ENCODE data around the gene NBAS.
"Not testable (repeated sequence)": the region's sequence is repeated elsewhere in the genome, so short reads cannot be mapped to it uniquely, and the experiment has no call there.

NBAS gene

DNA sequence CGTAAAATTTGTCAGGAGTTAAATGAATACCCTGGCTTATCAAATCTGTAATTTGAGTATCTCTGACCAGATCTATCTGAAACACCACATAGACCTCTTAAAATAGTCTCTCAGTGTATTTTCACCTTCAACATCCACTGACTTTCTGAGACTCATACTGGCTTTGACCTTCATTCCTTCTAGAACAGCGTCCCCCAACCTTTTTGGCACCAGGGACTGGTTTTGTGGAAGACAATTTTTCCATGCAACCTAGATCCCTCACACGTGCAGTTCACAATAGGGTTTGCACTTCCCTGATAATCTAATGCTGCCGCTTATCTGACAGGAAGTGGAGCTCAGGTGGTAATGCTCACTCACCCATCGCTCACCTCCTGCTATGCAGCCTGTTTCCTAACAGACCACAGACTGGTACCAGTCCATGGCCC lies 3.2 kb downstream of the NBAS start:
- no peak for DNase-seq

DNA sequence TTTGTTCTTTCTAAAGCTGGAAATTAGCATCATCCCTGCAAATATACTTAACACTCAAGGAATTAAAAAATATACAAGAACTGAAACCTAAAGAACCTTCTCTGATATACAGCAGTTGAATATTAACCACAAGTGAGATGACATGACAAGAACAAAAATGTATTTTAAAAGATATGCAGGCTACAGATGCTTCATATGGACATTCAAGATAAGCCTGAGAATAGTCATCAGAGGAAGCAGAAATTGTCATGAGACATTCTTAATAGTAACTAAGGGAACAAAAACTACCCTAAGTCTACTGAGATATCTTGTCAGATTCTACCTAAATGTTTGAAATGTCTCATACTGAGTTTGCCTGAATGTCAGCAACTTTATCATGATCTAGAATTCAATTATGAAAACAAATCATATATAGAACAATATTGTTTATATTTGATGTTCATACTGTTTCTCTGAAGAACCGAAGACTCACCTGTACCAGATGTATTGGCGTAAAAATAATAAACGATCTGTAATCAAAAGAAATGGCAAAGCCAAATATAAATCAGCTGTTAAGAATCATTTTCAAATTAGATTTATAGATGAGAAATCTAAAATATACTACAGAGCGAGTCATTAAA lies 4.7 kb downstream of the NBAS start:
- no peak for DNase-seq

DNA sequence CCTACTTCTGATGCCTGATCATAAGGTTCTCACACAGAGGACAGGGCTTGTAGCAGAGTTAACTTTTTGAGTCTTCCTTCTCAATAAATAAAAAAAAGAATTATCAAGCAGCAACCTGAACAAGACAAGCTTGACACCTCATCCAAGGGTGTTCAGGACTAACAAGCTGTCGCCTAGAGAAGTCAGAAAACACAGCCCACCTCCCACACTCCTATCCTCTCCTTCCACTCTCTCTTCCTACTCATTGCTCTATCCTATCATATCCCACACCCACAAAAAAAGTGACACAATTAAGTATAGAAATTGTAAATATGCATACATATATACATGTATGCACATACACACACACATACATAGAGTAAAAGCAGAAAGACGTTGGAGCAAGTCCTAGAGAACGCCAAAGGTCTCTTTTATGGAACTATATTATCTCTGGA lies 5.4 kb downstream of the NBAS start:
- no peak for DNase-seq

DNA sequence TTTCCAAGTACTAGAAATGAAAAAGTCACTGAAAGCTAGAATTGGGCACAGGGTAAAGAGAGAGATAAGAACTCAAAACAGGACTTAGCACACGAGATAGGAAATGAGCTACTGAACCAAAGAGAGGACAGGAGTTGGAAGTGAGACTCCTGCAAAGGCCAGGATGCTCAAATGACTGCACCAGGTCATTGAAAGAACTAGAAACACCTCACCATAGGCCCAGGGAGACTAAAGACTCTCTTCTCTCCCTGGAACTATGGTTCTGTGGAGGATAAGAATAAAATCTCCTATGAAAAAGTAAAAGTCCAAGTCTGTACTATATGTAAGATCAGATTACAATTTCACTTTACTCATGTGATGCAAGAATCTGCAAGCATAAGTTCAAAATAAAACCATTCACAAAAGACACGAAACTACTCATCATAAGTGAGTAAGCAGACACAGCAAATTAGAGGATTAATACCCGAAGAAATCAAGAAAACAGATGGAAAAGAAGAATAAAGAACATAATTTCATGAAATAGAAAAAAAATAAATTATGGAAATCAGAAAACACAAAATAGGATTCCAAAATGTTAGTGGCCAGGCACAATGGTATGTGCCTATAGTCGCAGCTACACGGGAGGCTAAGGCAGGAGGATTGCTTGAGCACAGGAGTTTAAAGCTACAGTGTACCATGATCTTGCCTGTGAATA lies 6.5 kb downstream of the NBAS start:
- no peak for DNase-seq

DNA sequence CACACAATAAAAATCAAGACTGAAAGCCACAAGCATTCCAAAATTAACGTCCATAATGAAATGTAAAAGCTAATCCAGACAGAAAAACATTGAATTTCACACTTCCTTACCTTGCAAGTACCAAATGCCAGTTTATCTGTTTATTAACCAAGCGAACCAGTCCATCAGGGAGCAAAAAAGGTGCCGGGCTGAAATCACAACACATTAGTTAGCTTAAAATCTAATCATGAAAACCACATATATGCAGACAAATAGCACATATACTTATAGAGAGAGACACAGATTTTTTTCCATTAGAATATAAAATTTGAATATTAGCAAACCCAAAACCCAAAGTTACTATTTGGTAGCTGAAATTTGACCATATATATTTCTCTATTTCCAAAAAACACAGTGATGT lies 7.2 kb downstream of the NBAS start:
- no peak for DNase-seq

DNA sequence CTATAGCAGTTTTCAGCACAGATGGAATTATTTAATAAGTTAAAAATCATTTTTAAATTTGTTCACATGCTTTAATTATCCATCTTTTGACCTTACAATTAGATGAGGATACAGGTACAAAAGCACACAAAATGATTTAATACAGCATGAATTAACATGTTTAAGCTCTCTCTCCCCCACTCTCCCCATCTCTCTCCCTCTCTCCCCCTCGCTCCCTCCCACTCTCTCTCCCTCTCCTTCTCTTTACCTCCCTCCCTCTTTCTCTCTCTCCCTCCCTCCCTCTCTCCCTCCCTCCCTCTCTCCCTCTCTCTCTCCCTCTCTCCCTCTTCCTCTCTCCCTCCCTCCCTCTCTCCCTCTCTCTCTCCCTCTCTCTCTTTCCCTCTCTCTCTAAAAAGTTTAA lies 7.6 kb downstream of the NBAS start:
- no peak for DNase-seq

DNA sequence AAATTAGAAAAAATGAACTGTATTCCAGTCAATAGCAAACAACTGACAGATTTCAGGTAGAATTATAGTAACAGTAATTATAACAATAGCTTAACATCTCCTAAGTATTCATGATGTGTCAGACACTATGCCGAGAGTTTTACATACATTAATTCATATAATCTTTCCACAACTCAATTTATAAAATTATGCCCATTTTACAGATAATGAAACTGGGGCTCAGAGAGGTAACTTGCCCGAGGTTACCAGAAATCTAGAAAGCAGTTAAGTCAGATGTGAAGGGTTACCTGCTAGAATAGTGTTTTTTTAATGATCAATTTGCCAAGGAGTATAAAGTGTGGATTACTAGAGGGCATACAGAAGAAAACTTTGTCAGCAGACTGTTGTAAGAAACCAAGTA lies 12.2 kb downstream of the NBAS start:
- DNase-seq, result no peak

DNA sequence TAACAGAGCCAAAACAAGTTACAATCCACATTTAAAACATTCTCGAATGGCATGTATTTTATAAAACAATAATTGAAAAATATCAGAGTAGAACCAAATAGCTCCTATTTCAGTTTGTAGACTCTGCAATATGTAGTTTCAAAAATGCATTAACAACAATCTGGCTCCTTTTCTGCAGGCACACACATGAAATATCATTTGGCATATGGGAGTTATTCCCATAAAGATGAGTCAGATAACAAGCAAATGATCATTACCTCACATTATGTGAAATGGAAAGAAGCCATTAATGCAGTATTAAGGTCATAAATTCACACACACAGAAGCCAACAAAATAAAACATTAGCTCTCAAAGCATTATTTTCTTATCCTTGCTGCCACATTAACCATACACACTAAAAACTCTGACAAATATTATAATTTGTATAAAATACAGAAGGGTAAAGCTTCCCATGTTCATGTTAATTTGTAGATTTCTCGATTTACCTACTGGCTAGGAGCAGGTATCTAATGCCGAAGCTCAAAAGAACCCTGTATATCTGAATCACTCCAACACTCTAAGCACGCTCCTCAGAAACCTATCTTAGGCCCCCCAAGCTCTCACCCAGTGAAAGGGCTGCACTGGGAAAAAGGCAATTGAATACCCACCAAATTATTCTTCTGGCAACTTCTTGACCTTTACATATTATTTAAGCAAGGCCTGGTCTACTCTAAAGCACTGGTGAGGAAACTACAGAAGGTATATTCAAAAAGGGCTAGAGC lies 13.8 kb downstream of the NBAS start:
- no peak for DNase-seq

DNA sequence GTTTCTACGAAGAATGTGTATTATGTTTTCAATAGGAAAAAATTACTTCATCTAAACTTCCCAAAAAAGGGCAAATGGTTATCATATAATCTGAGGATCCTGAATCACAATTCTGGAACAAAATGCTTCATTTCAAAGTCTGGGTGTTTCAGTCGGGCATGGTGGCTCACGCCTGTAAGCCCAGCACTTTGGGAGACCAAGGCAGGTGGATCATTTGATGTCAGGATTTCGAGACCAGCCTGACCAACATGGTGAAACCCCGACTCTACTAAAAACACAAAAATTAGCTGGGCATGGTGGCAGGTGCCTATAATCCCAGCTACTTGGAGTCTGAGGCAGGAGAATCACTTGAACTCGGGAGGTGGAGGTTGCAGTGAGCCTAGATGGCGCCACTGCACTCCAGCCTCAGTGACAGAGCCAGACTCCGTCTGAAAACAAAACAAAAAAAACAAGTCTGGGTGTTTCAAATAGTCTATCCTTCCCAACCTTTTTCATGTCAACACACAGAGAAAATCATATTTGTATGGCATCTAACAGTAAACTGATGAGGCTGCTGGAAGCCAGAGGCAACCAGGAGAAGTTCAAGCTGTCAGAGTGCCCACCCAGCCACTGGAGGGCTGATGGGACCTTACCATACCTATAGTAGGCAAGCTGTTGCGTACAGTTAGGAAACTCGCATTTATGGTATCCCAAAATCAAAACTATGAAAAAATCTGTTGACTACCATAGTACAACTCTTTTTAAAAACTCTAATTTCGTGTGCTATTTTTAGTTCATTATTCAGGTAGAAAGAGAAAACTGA lies 14.6 kb downstream of the NBAS start:
- no peak for DNase-seq

DNA sequence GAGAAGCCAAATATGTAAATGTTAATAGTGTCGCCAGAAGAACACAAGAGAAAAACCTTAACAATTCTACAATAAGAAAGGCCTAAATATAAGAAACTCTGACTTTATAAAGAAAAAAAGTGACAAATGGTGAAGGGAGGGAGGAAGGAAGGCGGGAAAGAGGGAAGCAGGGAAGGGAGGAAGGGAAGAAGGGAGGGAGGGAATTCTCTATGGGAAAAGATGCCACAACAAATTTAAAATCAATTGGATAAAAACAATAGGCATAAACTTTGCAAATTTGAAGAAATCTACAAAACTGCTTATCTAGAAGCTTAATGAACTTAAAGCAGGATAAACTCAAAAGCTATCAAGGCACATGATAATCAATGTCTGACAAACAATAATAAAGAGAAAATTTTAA lies 16.9 kb downstream of the NBAS start:
- DNase-seq, result no peak

DNA sequence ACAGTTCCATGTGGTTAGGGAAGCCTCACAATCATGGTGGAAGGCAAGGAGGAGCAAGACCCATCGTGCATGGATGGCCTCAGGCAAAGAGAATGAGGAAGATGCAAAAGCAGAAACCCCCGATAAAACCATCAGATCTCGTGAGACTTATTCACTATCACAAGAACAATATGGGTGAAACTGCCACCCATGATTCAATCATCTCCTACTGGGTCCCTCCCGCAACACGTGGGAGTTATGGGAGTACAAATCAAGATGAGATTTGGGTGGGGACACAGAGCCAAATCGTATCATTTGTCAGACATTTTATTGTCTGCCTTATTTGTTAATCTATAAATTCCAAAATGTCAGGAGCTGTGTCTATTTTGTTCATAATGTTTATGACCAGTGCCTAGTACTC lies 17.6 kb downstream of the NBAS start:
- DNase-seq, result no peak

DNA sequence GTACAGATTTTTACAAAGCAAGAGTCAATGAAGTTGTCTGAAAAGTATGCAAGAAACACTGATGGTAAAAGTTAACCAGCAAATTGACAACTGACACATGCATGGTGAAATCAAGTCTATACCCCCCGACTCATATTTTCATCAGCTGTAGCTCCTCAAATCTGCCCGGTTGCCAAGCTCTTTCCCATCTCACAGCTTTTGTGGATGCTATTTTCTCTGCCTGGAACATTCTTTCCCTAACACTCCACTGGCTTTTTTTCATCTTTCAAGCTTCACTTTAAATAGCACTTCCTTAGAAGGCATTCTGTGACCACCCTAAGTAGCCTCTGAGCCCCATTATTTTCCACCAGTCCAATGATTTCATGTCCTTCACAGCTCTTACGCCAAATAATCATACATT lies 18.1 kb downstream of the NBAS start:
- no peak for DNase-seq

DNA sequence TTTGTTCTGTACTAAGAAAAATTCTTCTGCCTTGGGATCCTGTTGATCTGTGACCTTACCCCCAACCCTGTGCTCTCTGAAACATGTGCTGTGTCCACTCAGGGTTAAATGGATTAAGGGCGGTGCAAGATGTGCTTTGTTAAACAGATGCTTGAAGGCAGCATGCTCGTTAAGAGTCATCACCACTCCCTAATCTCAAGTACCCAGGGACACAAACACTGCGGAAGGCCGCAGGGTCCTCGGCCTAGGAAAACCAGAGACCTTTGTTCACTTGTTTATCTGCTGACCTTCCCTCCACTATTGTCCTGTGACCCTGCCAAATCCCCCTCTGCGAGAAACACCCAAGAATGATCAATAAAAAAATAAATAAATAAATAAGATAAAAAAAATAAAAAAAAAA lies 18.9 kb downstream of the NBAS start:
- not testable (repeated sequence) for DNase-seq

DNA sequence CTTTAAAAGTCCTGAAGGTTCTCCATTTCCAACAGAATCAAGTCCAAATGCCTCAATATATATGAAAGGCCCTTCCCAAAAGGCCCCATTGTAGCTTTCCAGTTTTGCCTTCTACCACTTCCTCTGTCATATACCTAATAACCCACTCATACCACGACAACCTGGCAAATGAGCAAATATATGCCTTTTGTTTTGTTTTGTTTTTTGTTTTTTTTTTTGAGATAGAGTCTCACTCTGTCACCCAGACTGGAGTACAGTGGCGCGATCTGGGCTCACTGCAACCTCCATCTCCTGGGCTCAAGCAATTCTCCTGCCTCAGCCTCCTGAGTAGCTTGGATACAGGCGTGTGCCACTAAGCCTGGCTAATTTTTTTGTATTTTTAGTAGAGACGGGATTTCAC lies 20.6 kb downstream of the NBAS start:
- not testable (repeated sequence) for DNase-seq

DNA sequence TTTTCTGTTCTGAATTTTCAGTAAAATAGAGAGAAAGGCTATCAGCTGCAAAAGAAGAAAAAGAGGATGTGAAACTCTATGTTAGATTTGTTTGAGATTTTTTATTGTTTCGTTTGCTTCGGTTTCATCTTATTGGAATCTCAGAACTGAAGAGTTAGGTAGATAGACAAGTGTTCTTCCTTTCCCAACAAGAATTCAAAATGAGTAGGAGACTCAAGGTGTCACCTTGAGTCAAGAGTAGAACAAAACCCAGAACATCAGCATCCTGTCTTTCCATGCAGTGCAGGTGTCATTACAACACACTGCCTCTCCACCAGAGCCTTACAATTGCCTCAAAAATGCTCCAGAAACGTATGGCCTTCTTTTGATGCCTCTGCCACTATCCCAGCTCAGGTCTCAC lies 21.1 kb downstream of the NBAS start:
- DNase-seq, result no peak

DNA sequence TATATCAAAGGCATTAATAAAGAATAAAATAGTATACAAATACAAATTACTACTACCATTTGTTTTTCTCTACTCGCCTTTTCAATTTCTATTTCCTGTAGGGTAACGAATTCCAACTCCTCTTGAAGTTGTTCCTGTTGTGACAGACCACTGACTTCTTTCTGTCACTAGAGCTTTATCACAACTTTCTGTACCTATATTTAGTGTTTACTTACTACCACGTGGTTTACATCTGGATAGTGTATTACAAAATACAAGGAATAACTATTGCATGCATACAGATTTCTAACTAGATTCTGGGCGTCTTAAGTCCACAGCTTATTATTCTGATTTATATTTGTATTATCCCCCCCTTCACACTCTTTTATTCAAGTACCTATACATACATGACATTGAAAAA lies 22.3 kb downstream of the NBAS start:
- no peak for DNase-seq

DNA sequence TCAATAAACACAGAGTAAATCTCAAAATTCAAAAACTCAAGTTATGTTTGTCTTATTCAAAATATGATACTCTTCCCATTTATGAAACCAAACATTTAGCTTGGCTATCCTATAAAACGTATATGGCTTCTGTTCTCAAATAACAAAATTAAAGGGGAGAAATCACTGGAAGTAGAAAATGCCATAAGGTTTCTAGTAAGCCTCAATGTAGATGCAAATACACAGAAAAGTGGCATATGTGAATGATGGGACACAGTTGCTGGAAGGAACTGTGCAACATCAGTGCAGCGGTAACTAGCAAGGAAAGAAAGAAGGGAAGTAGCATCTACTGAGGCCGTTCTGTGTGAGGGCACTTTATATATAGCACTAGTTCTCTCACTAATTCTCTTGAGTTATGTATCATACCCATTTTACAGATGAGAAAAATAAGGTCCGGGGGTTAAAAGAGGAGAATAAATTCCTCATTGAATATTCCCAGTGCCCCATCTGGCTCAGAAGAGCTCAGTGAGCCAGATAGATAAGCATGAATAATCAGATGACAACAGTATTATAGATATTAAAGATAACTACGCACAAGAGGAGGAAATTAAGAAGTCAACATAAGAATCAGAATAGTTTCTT lies 27.2 kb downstream of the NBAS start:
- no peak for DNase-seq

DNA sequence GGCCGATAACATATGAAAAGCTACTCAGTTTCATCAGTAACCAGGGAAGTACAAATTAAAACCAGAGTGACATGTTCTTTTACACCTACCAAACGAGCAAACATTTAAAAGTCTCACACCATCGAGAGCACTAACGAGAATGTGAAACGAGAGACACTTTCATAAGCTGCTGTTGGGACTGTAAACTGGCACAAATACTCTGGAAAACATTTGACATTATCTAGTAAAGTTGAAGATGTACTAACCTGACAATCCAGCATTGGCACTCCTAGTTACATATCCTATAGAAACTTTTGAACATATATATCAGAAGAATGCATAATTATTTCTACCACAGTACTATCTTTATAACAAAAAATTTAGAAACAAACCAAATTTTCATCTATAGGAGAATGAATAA lies 28.1 kb downstream of the NBAS start:
- DNase-seq, result no peak

DNA sequence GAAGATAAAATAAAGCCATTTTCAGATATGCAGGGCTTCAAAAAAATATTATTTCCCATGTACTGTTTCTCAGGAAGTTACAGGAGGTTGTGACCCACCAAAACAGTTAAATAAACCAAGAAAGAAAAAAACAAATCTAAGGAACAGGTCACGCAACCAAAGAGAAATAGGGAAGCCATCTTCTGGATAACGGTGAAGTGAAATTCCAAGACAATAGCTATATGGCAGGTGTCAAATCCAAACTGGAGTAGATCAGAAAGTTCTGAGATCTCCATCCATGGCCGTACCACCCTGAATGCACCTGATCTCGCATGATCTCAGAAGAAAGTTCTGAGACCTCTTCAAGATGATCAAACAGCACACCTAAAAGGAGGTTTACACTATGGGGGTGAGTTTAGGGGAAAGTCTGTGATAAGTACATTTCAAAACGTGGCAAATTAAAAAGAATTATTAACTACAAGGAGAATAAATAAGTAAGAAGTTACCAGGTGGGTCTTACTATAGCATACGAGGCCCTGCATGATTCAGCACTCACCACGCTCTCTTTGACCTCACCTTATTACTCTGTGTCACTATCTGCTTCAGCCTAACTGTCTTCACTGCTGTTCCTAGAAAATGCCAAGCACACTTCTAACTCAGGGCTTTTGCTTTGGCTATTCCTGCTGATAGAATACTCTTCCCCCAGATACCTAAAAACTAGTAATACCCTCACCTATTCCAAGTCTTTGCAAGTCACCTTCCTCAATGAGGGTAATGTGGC lies 29.9 kb downstream of the NBAS start:
- no peak for DNase-seq

DNA sequence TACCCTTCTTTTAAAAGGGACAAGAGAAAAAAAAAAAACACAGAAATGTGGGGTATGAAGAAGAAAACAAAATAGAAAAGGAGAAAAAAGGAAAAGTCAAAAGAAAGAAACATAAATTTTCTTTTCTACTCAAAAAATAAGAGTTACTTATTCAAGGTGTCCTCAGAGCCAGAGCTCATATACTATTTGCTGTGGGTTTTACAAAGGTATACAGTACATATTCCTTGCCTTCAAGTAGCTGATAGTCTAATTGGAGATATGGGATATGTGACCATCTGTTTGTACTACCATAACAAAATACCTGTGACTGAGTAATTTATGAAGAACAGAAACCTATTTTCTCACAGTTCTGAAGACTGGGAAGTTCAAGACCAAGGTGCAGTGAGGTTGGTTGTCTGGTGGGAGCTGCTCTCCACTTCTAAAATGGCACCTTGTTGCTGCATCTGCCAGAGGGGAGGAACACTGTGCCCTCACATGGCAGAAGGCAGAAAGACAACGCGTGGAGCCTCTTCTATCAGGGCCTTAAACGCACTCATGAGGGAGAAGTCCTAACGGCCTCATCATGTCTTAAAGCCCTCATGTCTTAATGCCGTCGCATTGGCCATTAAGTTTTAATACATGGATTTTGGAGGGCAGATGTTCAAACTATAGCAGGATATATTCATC lies 33.9 kb downstream of the NBAS start:
- DNase-seq, result no peak

DNA sequence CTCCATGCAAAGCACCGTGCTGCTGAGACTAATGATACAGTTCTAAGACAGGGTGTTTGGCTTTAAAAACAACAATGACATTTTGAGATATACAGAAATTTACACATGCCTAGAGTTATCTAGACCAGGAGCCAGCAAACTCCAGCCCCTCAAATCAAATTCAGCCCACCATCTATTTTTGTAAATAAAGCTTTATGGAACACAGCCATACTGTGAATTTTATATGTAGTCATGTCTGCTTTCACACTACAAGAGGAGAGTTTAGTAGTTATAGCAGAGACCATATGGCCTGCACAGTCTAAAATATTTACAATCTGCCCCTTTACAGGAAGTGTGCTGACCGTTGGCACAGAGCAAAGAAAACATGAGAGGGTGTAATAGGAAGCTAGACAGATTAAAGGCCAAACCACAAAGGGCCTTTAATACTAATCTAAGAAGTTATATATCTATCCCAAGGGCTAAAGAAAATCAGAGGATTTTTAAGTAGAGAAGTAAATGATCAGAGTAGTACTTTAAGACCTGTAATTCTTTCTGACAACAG lies 39.4 kb downstream of the NBAS start:
- no peak for DNase-seq
